Cardiac muscle cell (in vitro differentiated cells and primary cell): ENCODE results near the gene NAA25. TPM values are rescaled to one million over a fixed set of nuclear protein-coding genes. Genes with fewer than 3 reads are reported as not detected.
"Not testable (repeated sequence)": the region's sequence is repeated elsewhere in the genome, so short reads cannot be mapped to it uniquely, and the experiment has no call there.

Experiments used
- DNase-seq, 2 donors: peaks; one replicate each; pipeline versions ENCODE4 v3.0.0 to v3.0.0-alpha.2; 2010 to 2017; ENCODE audit warnings: low read depth in 1 of 2, low spot score in 1 of 2
- H3K27ac ChIP-seq: fragments of 200-600 bp; sonication (generic); 2 replicates; pipeline ENCODE4 v1.5.1; 2016
- H3K27me3 ChIP-seq: fragments of 200-600 bp; sonication (generic); 2 replicates; pipeline ENCODE4 v1.6.0; 2016; ENCODE audit warnings: control low read depth
- H3K36me3 ChIP-seq: fragments of 200-600 bp; sonication (generic); 2 replicates; pipeline ENCODE4 v1.5.1; 2016; ENCODE audit warnings: control low read depth
- H3K4me1 ChIP-seq: fragments of 200-600 bp; sonication (generic); 2 replicates; pipeline ENCODE4 v1.8.1; 2017; ENCODE audit warnings: low read depth, mild to moderate bottlenecking, mixed run types
- H3K4me3 ChIP-seq: fragments of 200-600 bp; sonication (generic); 2 replicates; pipeline ENCODE4 v1.5.1; 2016; ENCODE audit warnings: mild to moderate bottlenecking
- H3K9me3 ChIP-seq: fragments of 200-600 bp; sonication (generic); 2 replicates; pipeline ENCODE4 v1.5.1; 2017; ENCODE audit warnings: low read depth, mild to moderate bottlenecking, control low read depth
- polyA plus RNA-seq: library from polyadenylated mRNA; unstranded; fragments of >200 nt; fragmentation: Nextera tagmentation; extraction: Ambion mirVana; gene quantifications from 2 replicates; pipeline ENCODE4 v1.2.1, GENCODE V29; 2016
- total RNA-seq: library from RNA; depleted of rRNA; stranded (reverse); fragments of >200 nt; gene quantifications from 2 replicates; pipeline ENCODE4 v1.2.3, GENCODE V29; 2016
- TF ChIP-seq, protein P1 (sequence below): IDR thresholded peaks from 2 replicates; pipeline ENCODE4 v1.5.1; 2012; ENCODE audit warnings: low read depth, mild to moderate bottlenecking, low read length

NAA25 gene
- total and polyA plus RNA-seq, 2 experiments from 2014 or later, result 25.9 to 30.6 TPM

DNA sequence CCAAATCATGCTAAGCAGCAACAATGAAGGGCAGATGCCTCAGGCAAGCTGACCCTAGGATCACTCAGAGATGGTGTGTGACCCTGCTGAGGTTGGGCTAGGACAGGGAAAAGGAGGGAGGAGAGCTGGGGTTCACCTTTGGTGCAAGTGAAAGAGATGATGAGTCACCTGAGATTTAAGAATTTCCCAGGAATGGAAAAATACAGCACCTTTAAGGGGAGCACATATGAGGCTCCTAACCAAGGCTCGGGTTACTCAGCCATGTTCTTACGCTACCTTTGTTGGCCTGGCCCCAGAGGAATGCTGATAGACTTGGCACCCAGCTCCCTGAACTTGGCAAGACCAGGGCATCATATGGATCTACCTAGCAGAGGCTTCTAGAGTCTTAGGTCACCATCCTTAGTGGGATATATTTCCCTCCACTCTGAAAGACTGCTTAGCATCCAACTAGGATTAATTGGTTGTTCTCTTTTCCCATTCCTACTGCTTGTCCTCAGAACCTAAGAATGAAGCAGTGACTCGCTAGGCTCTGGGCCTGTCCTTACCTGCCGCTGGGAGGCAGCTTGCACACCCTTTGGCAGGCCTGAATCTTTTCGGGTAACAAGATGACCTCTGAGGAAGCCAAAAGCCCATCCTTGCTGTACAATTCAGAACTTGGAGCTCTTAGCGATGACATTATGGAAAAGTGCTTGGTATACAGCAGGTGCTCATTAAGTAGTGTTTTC, 4.0 kb upstream of the NAA25 start:
- peaks cover 14% of the 10 kb centered on the region for H3K4me1 ChIP-seq
- H3K27ac ChIP-seq, result no peak overlapping the region
- TF ChIP-seq, protein P1, sequence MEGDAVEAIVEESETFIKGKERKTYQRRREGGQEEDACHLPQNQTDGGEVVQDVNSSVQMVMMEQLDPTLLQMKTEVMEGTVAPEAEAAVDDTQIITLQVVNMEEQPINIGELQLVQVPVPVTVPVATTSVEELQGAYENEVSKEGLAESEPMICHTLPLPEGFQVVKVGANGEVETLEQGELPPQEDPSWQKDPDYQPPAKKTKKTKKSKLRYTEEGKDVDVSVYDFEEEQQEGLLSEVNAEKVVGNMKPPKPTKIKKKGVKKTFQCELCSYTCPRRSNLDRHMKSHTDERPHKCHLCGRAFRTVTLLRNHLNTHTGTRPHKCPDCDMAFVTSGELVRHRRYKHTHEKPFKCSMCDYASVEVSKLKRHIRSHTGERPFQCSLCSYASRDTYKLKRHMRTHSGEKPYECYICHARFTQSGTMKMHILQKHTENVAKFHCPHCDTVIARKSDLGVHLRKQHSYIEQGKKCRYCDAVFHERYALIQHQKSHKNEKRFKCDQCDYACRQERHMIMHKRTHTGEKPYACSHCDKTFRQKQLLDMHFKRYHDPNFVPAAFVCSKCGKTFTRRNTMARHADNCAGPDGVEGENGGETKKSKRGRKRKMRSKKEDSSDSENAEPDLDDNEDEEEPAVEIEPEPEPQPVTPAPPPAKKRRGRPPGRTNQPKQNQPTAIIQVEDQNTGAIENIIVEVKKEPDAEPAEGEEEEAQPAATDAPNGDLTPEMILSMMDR, result no peak
- H3K4me3 ChIP-seq, result no peak overlapping the region
- DNase-seq, result no peak
- no peaks in the 10 kb centered on the region for H3K27me3 ChIP-seq
- H3K9me3 ChIP-seq, result no peaks in the 10 kb centered on the region
- H3K36me3 ChIP-seq, result no peaks in the 10 kb centered on the region

DNA sequence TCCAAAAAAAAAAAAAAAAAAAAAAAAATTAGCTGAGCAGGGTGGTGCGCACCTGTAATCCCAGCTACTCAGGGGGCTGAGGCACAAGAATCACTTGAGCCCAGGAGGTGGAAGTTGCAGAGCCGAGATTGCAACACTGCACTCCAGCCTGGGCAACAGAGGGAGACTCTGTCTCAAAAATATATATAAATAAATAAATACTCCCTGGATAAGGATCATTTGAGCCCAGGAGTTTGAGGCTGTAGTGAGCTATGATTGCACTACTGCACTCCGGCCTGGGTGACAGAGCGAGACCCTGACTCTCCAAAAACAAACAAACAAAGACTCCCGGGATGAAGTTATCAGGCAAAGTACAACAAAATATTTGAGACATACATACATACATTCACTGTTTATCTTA, 3.3 kb upstream of the NAA25 start:
- H3K27me3 ChIP-seq, result no peaks in the 10 kb centered on the region
- peaks cover 17% of the 10 kb centered on the region for H3K4me1 ChIP-seq
- H3K36me3 ChIP-seq, result no peaks in the 10 kb centered on the region
- H3K27ac ChIP-seq, result no peak overlapping the region
- no peaks in the 10 kb centered on the region for H3K9me3 ChIP-seq
- TF ChIP-seq, protein P1, result no peak
- no peak for DNase-seq
- no peak overlapping the region for H3K4me3 ChIP-seq

DNA sequence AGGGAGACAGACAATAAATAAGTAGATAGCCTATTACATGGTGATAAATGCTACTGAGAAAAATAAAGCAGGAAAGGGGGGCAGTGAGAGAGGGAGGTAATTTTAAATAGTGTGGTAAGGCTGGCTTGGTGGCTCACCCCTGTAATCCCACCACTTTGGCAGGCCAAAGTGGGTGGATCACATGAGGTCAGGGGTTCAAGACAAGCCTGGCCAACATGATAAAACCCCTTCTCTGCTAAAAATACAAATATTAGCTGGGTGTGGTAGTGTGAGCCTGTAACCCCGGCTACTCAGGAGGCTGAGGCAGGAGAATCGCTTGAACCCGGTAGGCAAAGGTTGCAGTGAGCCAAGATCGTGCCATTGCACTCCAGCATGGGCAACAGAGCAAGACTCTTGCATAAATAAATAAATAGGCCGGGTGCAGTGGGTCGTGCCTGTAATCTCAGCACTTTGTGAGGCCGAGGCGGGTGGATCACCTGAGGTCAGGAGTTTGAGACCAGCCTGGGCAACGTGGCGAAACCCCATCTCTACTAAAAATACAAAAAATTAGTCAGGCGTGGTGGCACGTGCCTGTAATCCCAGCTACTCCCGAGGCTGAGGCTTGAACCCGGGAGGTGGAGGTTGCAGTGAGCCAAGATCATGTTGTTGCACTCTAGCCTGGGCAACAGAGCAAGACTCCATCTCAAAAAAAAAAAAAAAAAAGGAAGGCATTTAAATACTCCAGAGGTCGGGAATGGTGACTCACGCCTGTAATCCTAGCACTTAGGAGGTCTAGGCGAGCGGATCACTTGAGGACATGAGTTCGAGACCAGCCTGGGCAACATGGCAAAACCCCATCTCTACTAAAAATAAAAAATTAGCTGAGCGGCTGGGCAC, 2.4 kb upstream of the NAA25 start:
- H3K27me3 ChIP-seq, H3K9me3 ChIP-seq, H3K4me3 ChIP-seq, H3K36me3 ChIP-seq, DNase-seq: not testable (repeated sequence)
- Histone ChIP-seq H3K27ac (peak overlapping the region; percentile 40), H3K4me1 (peaks cover 18% of the 10 kb centered on the region)

DNA sequence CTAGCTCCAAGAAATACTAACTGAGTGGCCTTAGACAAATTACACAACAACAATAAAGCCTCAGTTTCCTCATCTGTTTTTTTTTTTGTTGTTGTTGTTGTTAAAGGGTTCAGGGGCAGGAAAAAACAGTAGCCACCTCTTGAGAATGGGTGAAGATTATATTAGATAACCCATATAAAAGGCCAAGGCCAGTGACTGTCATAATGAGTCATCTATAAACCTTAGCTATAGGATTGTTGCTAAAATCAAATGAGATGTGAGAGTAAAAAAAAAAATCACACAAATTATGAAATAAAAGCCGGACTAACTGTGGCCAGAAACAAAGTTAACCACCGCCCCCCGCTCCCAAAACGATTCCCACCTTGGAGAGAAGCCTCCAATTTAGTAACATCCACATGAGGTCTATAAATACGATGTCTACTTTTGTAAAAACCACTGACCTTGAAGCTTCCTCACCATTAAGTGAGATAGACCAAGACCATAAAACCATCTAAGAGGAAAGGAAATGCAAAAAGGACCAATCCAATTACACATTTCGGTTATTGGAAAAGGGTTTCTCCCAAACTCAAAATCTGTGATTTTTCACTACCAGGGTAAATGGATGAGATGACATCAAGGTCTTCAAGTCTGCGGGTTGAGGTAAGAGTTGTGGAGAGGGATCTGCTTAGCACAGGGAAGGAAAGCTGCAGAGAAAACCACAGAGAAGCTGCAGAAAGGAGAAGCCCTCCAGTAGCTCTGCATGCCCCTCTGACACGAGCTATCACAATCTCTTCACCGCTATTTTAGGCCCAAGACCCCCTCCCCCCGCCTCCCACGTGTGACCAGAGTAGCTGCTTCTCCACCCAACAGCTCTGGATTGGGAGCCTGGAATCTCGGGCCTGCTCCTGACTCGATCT, 1.0 kb downstream of the NAA25 start:
- H3K27ac ChIP-seq, result peak overlapping the region; percentile 99
- H3K4me1 ChIP-seq, result peaks cover 27% of the 10 kb centered on the region
- peaks cover 6% of the 10 kb centered on the region for H3K36me3 ChIP-seq
- DNase-seq, result peak; percentile 27 to 88
- H3K27me3 ChIP-seq, result no peaks in the 10 kb centered on the region
- H3K4me3 ChIP-seq, result peak overlapping the region; percentile 72
- TF ChIP-seq, protein P1, result no peak
- H3K9me3 ChIP-seq, result no peaks in the 10 kb centered on the region

DNA sequence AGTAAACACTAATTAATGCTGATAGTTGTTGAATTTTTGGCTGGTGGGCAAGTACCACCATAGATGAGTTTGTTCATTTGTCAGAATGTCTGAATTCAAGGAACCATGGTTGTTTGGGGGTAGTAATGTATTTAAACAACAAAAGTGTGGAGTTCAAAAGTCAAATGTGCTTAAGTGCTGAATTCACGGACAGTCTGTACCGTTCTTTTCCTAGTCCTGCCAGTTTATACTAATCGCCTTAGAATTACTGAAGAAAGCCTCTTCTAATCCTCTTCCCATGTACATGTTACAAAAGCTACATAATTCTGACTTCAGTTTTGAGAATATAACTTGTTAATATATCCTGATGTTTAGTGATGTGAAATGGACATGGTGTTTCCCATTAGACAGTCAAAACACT, 2.7 kb downstream of the NAA25 start:
- Histone ChIP-seq H3K4me3 (no peak overlapping the region), H3K27me3 (no peaks in the 10 kb centered on the region), H3K4me1 (peaks cover 27% of the 10 kb centered on the region), H3K27ac (no peak overlapping the region), H3K9me3 (no peaks in the 10 kb centered on the region), H3K36me3 (peaks cover 10% of the 10 kb centered on the region)
- no peak for DNase-seq
- TF ChIP-seq, protein P1, result no peak
